Suprapubic skin (tissue), 3 donors: ENCODE measurements around the gene SARS1.

ENCODE experiments used
- CTCF ChIP-seq, 2 donors: fragments of 200-600 bp in 1 of 2; fragments of 450-650 bp in 1 of 2; sonication (generic) in 1 of 2; IDR thresholded peaks; one replicate each; pipeline ENCODE4 v1.5.1; 2016 to 2019; ENCODE audit warnings: antibody characterized with exemption in 2 of 2, mild to moderate bottlenecking in 1 of 2, moderate library complexity in 1 of 2
- POLR2AphosphoS5 ChIP-seq, 3 donors: sonication (generic); formaldehyde crosslinking; IDR thresholded peaks; one replicate each; pipeline ENCODE4 v1.6.1; 2017; ENCODE audit warnings: antibody characterized with exemption in 3 of 3

DNA sequence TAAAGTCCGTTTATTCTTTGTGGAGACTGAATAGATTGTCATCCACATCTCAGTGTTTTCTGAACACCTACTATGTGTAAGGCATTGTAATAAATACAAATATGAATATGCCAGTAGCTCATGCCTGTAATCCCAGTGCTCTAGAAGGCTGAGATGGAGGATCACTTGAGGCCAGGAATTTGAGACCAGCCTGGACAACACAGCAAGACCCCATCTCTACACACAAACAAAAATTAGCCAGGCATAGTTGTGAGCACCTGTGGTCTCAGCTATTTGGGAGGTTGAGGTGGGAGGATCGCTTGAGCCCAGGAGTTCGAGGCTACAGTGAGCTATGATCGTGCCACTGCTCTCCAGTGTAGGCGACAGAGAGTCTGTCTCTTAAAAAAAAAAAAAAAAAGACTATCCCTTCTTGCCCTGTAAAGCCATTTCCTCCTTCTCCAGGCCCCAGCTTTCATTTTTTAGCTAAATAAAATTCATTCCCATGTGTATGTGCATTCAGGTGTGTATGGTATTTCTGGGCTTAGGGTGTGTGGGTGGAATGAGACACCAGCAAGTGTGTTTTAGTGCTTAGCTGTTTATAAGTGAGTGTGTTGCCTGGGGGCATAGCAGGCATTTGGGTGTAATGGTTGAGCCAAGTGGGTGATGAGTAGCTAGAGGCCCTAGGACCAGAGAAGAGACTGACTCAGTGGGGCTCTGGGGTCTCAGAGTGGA lies 43.4 kb downstream of the SARS1 start:
- TF ChIP-seq CTCF (IDR thresholded peaks at IDR 0.05) (no peak), POLR2AphosphoS5 (IDR thresholded peaks at IDR 0.05) (no peak)
